Activated T-helper 1 cell treated with anti-CD3 and anti-CD28 coated beads, Interleukin-12 subunit alpha, Interleukin-12 subunit beta, Interleukin-2, Interleukin-4 antibody, amounts not matched to agents 30 ng/mL and 10 ng/mL and 1 ng/mL, durations not matched to agents 14 hours and 24 hours and 36 hours (primary cell): ENCODE measurements around the gene CRAT. TPM values are rescaled to one million over a fixed set of nuclear protein-coding genes. Genes with fewer than 3 reads are reported as not detected.

ENCODE experiments used
- DNase-seq: peaks from one replicate; pipeline ENCODE4 v3.0.0; 2021; ENCODE audit warnings: low spot score
- H3K27ac Mint-ChIP-seq: one replicate; pipeline ENCODE4 v1.8.0; 2021; ENCODE audit warnings: mild to moderate bottlenecking, mixed read lengths
- H3K27me3 Mint-ChIP-seq: one replicate; pipeline ENCODE4 v1.8.0; 2022; ENCODE audit warnings: mild to moderate bottlenecking, moderate library complexity, mixed read lengths; ENCODE audit not compliant: insufficient read depth
- H3K36me3 Mint-ChIP-seq: one replicate; pipeline ENCODE4 v1.8.0; 2021; ENCODE audit warnings: low read depth, mixed read lengths
- H3K4me1 Mint-ChIP-seq: one replicate; pipeline ENCODE4 v1.8.0; 2021; ENCODE audit warnings: low read depth, mixed read lengths
- H3K4me3 Mint-ChIP-seq: one replicate; pipeline ENCODE4 v1.8.0; 2021; ENCODE audit warnings: mild to moderate bottlenecking, moderate library complexity, mixed read lengths
- H3K9me3 Mint-ChIP-seq: one replicate; pipeline ENCODE4 v1.8.0; 2021; ENCODE audit warnings: mixed read lengths
- intact Hi-C: fragments of 100-400 bp; cut with micrococcal nuclease; formaldehyde crosslinking; loops from one replicate; pipeline ENCODE4 v1.15.1; 2024
- total RNA-seq: library from RNA; stranded (reverse); gene quantifications from 2 replicates; pipeline ENCODE4 v1.2.3, GENCODE V29; 2022

The CRAT gene
- total RNA-seq, 1 donor from 2014 or later = 9.9 TPM

DNA sequence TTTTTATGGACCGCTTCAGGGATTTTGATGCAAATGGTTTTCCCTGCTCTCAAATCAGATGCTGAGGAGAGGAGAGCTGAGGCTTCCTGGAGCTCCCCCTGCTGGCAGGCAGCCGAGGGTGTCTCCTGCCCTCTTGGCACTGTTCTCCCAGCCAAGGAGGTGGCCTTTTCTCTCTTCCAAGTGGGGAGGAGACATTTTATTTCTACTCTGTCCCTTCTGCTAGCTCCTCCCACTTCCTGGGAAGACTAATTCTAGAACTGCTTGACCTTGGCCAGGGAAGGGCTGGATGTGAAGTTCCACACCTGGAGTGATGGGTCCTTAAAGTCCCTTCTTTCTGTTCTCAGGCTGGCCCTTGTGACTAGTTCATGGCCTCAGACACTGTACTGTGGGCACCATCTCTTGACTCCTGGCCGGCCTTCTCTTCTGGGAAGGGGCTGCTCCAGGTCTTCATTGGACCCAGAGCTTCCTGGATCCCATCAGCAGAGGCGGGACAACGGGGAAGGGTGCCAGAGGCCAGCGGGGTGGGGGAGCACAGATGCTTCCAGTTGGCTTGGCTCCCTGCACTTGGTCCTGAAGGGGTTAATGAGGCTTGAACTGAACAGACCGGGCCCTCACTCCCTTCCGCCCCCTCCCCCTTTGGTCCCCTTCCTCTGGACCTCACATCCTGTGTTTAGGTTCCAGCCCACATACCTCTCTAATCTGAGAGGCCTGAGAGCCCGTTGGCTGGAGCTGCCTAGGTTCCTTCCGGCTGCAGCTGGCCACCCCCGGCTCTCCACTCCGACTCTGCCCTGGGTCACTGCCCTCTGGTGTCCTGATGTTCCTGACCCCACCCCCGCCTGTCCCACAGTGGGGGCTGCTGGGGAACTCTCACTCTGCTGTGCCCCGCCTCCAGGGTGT is 32.7 kb upstream of the CRAT start:
- intact Hi-C loops = loop anchor here (5.0 kb wide), 1 partner anchor 344 kb away; no protein-coding TSS in a partner anchor
- peak overlapping the region; percentile 73 for H3K27ac Mint-ChIP-seq

DNA sequence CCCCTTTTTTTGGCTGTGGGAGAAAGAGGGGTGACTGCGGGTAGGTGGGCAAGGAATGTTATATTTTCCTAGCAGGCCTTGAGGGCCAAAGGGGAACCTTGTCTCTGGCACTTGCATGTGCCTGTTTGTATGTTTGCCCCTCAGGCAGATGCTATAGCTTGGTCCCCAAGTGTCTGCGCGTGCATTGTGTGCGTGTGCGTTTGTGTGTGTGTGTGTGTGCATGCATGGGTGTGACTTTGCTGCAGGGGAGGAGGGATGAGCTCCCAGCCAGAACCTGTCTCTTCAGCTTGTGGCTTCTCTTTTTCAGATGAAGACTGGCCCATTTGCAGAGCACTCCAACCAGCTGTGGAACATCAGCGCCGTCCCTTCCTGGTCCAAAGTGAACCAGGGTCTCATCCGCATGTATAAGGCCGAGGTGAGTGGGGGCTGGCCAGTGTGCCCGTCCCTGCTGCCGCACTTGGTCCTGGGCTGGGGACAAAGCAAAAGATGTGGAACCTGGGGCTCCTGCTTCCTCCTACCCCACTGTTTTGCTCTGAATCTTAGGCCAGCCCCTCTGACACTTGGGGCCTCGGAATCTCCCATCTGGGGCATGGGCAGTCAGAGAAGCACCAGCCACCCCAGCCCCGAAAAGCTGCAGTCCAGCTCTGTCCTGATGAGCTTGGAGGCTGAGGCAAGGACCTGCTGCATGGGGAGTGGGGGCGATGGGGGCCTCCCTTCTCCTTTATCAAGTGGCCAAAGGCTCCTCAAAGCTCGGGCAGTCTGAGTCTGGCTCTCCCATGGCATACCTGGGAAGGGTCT is 31.7 kb upstream of the CRAT start:
- H3K36me3 Mint-ChIP-seq = peaks cover 16% of the 10 kb centered on the region
- intact Hi-C loops = loop anchor here (5.0 kb wide), 1 partner anchor 345 kb away; no protein-coding TSS in a partner anchor

More for the DNA sequence above, 32.7 kb upstream of the CRAT start:
- H3K4me1 Mint-ChIP-seq = peaks cover 32% of the 10 kb centered on the region
- H3K36me3 Mint-ChIP-seq = peaks cover 16% of the 10 kb centered on the region
- peak; percentile 64 for DNase-seq
- peak overlapping the region; percentile 47 for H3K4me3 Mint-ChIP-seq
- H3K27me3 Mint-ChIP-seq = no peaks in the 10 kb centered on the region
- H3K9me3 Mint-ChIP-seq = no peaks in the 10 kb centered on the region

GRCh38 chr9:129141066-129142041 is 30.8 kb upstream of the CRAT start:
- Mint-ChIP-seq H3K4me1 (peaks cover 32% of the 10 kb centered on the region), H3K9me3 (no peaks in the 10 kb centered on the region), H3K27me3 (no peaks in the 10 kb centered on the region), H3K36me3 (peaks cover 13% of the 10 kb centered on the region), H3K4me3 (peak overlapping the region; percentile 82), H3K27ac (peak overlapping the region; percentile 92)
- DNase-seq = peak; percentile 21
- intact Hi-C loops = loop anchor here (2.0 to 5.0 kb wide), 3 partner anchors 271 to 346 kb away; no protein-coding TSS in a partner anchor

More for the DNA sequence above, 31.7 kb upstream of the CRAT start:
- Mint-ChIP-seq H3K4me1 (peaks cover 32% of the 10 kb centered on the region), H3K27me3 (no peaks in the 10 kb centered on the region), H3K27ac (peak overlapping the region; percentile 92), H3K4me3 (peak overlapping the region; percentile 47), H3K9me3 (no peaks in the 10 kb centered on the region)
- no peak for DNase-seq

GRCh38 chr9:129140397-129141065 is 29.9 kb upstream of the CRAT start:
- peak; percentile 22 for DNase-seq
- intact Hi-C loops = loop anchor here (1.0 to 5.0 kb wide), 5 partner anchors 29 to 347 kb away; partner anchors contain the start of gene PTPA
- peak overlapping the region; percentile 92 for H3K27ac Mint-ChIP-seq
- H3K4me3 Mint-ChIP-seq = peak overlapping the region; percentile 82
- peaks cover 11% of the 10 kb centered on the region for H3K36me3 Mint-ChIP-seq
- no peaks in the 10 kb centered on the region for H3K27me3 Mint-ChIP-seq
- peaks cover 32% of the 10 kb centered on the region for H3K4me1 Mint-ChIP-seq
- H3K9me3 Mint-ChIP-seq = no peaks in the 10 kb centered on the region

- intact Hi-C loops = loop anchor here (1.0 to 5.0 kb wide), 12 partner anchors 9 to 662 kb away; partner anchors contain the start of genes PTPA and TOR1B
- peak; percentile 78 for DNase-seq
- Mint-ChIP-seq H3K4me3 (peak overlapping the region; percentile 82), H3K4me1 (peaks cover 32% of the 10 kb centered on the region), H3K27me3 (no peaks in the 10 kb centered on the region), H3K27ac (peak overlapping the region; percentile 92), H3K36me3 (peaks cover 17% of the 10 kb centered on the region), H3K9me3 (no peaks in the 10 kb centered on the region)
Observed at GRCh38 chr9:129139993-129140396, 29.4 kb upstream of the CRAT start.

GRCh38 chr9:129139233-129139992 is 28.8 kb upstream of the CRAT start:
- Mint-ChIP-seq H3K4me3 (peak overlapping the region; percentile 82), H3K36me3 (peaks cover 20% of the 10 kb centered on the region), H3K9me3 (no peaks in the 10 kb centered on the region), H3K27ac (peak overlapping the region; percentile 92), H3K27me3 (no peaks in the 10 kb centered on the region), H3K4me1 (peaks cover 32% of the 10 kb centered on the region)
- intact Hi-C loops = loop anchor here (1.0 to 5.0 kb wide), 7 partner anchors 8 to 663 kb away; partner anchors contain the start of gene TOR1B
- DNase-seq = peak; percentile 71

DNA sequence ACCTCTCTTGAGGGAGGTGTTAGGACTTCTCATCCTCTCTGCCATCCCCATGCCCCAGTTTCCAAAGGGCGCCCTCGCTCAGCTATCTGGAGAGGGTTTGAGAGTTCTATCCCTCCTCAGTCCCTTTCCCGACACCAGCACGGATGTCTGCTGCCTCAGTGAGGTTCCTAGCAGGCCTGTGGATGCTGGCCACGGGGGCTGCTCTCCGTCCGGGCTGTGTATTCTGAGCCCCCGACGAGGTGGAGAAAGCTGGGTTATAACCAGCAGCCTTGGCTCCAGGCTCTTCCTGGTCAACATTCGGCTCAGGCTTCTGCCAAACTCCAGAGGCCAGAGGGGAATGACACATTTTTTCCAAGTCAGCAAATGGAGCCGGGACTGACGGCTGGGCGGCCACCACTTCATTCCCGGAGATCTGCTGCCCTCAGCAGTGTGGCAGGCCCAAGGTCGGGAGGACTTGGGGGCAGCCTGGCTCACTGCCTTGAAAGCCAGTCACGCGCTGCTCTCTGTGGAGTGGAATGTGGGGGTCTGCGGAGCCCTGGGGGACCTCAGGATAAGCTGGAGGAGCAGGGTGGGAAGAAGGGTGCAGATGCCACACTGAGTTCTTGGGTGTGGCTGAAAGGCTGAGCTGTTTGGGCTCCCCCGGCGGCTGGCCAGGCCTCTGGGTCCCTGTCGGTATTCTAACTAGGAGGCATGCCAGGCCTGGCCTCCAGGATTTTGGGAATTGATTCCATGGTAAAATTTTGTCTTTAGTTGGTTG is 28.1 kb upstream of the CRAT start:
- H3K4me1 Mint-ChIP-seq = peaks cover 32% of the 10 kb centered on the region
- H3K36me3 Mint-ChIP-seq = peaks cover 18% of the 10 kb centered on the region
- no peak for DNase-seq
- H3K4me3 Mint-ChIP-seq = peak overlapping the region; percentile 82
- intact Hi-C loops = loop anchor here (1.0 to 5.0 kb wide), 7 partner anchors 7 to 664 kb away; partner anchors contain the start of gene TOR1B
- peak overlapping the region; percentile 92 for H3K27ac Mint-ChIP-seq
- no peaks in the 10 kb centered on the region for H3K9me3 Mint-ChIP-seq
- no peaks in the 10 kb centered on the region for H3K27me3 Mint-ChIP-seq

GRCh38 chr9:129138144-129138462 is 27.5 kb upstream of the CRAT start:
- no peaks in the 10 kb centered on the region for H3K27me3 Mint-ChIP-seq
- H3K4me1 Mint-ChIP-seq = peaks cover 30% of the 10 kb centered on the region
- DNase-seq = no peak
- H3K36me3 Mint-ChIP-seq = peaks cover 19% of the 10 kb centered on the region
- H3K4me3 Mint-ChIP-seq = no peak overlapping the region
- H3K9me3 Mint-ChIP-seq = no peaks in the 10 kb centered on the region
- intact Hi-C loops = loop anchor here (5.0 kb wide), 1 partner anchor 664 kb away; the partner anchor contains the start of gene TOR1B
- no peak overlapping the region for H3K27ac Mint-ChIP-seq

DNA sequence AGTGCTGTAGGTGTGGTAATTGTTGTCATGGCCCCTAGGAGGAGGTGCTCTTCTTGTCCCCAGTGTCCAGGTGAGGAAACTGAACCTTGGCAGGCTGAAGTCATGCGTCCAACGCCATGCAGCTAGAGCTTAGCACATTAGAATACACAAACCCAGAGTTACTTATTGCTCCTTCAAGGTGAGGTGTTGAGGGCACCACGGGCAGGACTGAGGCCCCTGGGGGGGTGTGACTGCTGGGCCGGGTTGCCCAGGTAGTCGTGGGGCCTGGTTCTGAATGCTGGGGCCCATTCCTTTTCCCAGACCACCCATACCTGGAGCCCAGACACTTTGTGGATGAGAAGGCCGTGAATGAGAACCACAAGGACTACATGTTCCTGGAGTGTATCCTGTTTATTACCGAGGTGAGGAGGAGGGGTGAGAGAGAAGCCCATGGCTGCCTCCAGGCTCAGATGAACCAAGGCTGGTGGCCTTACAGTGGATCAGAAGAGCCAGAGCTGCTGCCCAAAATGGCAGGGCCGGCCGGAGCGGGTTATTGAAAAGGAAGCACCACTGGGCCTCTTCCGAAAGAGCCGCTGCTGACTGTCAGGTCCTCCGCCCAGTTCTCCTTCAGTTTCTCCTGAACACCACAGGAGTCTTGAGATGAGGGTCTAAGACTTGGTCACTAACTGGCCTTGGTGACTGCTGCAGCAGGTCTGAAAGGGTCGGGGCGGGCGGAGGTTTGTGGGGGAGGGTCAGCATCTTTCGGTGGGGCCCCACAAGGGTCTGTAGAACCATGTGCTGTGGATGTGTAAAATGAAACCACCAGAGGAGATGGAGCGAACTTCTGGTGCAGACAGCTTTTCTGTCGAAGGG is 26.9 kb upstream of the CRAT start:
- intact Hi-C loops = loop anchor here (5.0 kb wide), 1 partner anchor 665 kb away; the partner anchor contains the start of gene TOR1B
- H3K27me3 Mint-ChIP-seq = no peaks in the 10 kb centered on the region
- no peaks in the 10 kb centered on the region for H3K9me3 Mint-ChIP-seq
- peaks cover 15% of the 10 kb centered on the region for H3K36me3 Mint-ChIP-seq
- no peak overlapping the region for H3K4me3 Mint-ChIP-seq
- peaks cover 24% of the 10 kb centered on the region for H3K4me1 Mint-ChIP-seq
- no peak for DNase-seq
- no peak overlapping the region for H3K27ac Mint-ChIP-seq
